BJ (cell line): ENCODE measurements around the gene PUS3. TPM values are rescaled to one million over a fixed set of nuclear protein-coding genes. Genes with fewer than 3 reads are reported as not detected.

Source experiments
- CTCF ChIA-PET: fragments of 350-600 bp; formaldehyde crosslinking; extraction: SDS; loops from one replicate; lab custom pipeline; 2021; ENCODE audit warnings: antibody characterized with exemption, inconsistent platforms; lab: Yijun Ruan, JAX
- POLR2A ChIA-PET: fragments of 300-600 bp; sonication (Branson Sonifier 250); formaldehyde crosslinking; extraction: SDS; loops from one replicate; lab custom pipeline; 2021; ENCODE audit warnings: antibody characterized with exemption; lab: Charles Lee
- DNase-seq: peaks from one replicate; pipeline ENCODE4 v3.0.0-alpha.2; 2011; ENCODE audit warnings: low read depth
- H3K27me3 ChIP-seq: 2 replicates; pipeline ENCODE4 v1.6.0; 2011; ENCODE audit warnings: low read length; ENCODE audit not compliant: control insufficient read depth, insufficient read depth
- H3K36me3 ChIP-seq: 2 replicates; pipeline ENCODE4 v1.5.1; 2011; ENCODE audit warnings: low read length; ENCODE audit not compliant: control insufficient read depth, insufficient read depth
- H3K4me3 ChIP-seq: 2 replicates; pipeline ENCODE4 v1.5.1; 2011; ENCODE audit warnings: low read depth, mild to moderate bottlenecking, control low read depth, low read length
- polyA plus RNA-seq: library from polyadenylated mRNA; depleted of rRNA; stranded (reverse); fragments of >200 nt; gene quantifications from 2 replicates; pipeline ENCODE4 v1.2.3, GENCODE V29; 2011
- TF ChIP-seq, protein P1 (sequence below): IDR thresholded peaks from 2 replicates; pipeline ENCODE4 v1.5.1; 2011; ENCODE audit warnings: low read depth, mild to moderate bottlenecking, control low read depth, inconsistent platforms, low read length, moderate library complexity; ENCODE audit not compliant: insufficient read depth

Gene PUS3
- polyA plus RNA-seq, 1 experiment: 4.1 TPM

DNA sequence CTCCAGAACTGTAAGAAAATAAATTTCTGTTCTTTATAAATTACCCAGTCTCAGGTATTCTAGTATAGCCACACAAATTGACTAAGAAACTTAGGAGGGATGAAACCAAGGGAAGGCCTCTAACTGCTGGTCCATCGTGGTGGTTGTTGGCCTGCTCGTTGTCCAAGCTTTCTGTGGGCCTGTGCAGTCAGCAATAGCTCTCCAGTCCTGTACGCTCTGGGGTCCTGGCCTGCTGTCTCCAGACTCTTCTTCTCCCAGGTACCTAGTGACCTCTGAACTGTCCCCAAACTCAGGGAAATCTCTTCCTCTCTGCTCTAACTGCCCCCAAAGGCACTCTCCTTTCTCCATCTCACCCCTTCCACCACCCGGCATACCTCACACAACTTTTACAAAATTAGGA is 37.1 kb upstream of the PUS3 start:
- CTCF ChIA-PET: interaction anchor here (1.5 to 4.7 kb wide), 5 partner anchors 12 to 253 kb away, joined by 3 to 40 read pairs (median 6); no protein-coding TSS in a partner anchor
- no peak for DNase-seq
- Histone ChIP-seq H3K27me3 (peaks cover 2% of the 10 kb centered on the region), H3K36me3 (no peaks in the 10 kb centered on the region), H3K4me3 (no peak overlapping the region)
- TF ChIP-seq, protein P1, sequence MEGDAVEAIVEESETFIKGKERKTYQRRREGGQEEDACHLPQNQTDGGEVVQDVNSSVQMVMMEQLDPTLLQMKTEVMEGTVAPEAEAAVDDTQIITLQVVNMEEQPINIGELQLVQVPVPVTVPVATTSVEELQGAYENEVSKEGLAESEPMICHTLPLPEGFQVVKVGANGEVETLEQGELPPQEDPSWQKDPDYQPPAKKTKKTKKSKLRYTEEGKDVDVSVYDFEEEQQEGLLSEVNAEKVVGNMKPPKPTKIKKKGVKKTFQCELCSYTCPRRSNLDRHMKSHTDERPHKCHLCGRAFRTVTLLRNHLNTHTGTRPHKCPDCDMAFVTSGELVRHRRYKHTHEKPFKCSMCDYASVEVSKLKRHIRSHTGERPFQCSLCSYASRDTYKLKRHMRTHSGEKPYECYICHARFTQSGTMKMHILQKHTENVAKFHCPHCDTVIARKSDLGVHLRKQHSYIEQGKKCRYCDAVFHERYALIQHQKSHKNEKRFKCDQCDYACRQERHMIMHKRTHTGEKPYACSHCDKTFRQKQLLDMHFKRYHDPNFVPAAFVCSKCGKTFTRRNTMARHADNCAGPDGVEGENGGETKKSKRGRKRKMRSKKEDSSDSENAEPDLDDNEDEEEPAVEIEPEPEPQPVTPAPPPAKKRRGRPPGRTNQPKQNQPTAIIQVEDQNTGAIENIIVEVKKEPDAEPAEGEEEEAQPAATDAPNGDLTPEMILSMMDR: no peak
- POLR2A ChIA-PET: no interaction called here

DNA sequence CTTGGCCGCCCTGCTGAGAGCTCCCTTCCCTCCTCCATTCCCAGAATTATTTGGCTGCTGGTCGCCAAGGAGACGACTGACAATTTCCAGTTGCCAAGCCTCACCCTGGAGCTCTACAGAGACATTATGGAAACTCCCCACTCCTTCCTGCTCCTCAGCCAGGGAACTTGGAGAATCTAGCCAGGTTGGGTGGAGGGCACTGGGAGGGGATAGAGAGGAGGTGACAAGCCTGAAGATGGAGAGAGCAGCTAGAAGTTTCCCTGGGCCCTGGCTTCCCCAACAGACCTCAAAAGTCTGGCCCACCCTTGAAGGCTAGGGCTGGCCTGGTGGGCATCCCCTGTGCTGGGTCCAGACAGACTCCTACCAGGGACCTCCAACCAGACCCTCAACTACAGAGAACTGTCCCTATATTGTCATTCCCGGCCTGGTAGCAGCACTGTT is 36.1 kb upstream of the PUS3 start:
- H3K27me3 ChIP-seq: peaks cover 2% of the 10 kb centered on the region
- ChIA-PET CTCF (interaction anchor here (1.5 to 3.3 kb wide), 4 partner anchors 11 to 255 kb away, joined by 3 to 11 read pairs (median 7); no protein-coding TSS in a partner anchor), POLR2A (no interaction called here)
- no peaks in the 10 kb centered on the region for H3K36me3 ChIP-seq
- no peak overlapping the region for H3K4me3 ChIP-seq
- TF ChIP-seq, protein P1: no peak
- no peak for DNase-seq

DNA sequence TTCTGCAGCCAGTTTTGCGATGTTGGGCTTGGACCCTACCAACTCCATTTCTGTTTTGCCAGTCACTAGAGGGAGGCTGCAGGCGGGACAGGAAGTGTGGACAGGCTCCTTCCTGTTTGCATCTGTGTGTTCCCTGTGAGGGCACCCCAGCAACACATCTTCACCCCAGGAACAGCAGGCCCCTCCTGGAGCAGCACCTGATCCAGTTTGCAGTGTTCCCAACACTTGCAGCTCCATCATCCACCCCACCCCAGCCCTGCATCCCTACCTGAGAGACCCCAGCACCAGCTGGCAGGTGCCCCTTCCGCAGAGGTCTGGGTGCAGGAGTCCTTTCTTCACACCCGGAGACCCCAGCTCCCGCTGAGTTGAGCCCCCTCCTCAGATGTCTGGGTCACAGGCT is 35.4 kb upstream of the PUS3 start:
- ChIA-PET CTCF (interaction anchor here (2.4 kb wide), 1 partner anchor 255 kb away, joined by 9 read pairs; no protein-coding TSS in a partner anchor), POLR2A (no interaction called here)
- peaks cover 2% of the 10 kb centered on the region for H3K27me3 ChIP-seq
- H3K36me3 ChIP-seq: no peaks in the 10 kb centered on the region
- DNase-seq: no peak
- no peak overlapping the region for H3K4me3 ChIP-seq
- TF ChIP-seq, protein P1: no peak

DNA sequence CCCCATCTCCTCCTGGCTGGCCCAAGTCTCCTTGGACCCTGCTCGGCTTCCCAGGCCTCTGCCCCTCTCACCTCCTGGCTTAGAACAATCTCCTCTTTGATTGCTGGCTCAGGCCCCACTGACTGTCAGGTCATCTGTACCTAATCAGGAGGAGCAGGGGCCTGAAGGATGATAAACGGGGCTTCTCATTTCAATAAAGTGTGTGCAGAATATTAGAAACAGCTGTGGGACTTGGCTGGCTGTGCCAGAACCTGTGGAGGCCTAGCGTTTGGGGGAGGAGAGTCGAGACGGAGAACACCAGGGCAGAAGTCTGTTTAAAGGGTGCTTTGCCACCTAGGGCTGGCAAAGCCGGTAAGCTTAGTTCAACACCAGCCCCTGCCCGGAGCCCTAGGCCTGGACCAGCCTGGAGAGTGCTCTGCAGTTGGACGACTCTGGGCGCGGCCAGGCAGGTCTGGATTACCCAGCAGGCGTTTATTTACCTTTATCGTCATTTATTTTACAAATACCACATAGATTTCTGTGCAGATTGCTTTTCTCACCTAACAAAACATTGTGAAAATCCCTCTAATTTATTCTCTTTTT is 32.7 kb upstream of the PUS3 start:
- no peaks in the 10 kb centered on the region for H3K36me3 ChIP-seq
- DNase-seq: no peak
- no peak overlapping the region for H3K4me3 ChIP-seq
- ChIA-PET POLR2A (no interaction called here), CTCF (interaction anchor here (1.1 kb wide), 1 partner anchor 13 kb away, joined by 7 read pairs; no protein-coding TSS in a partner anchor)
- TF ChIP-seq, protein P1: no peak
- H3K27me3 ChIP-seq: peaks cover 7% of the 10 kb centered on the region; the same call in 1 of the 2 replicates

DNA sequence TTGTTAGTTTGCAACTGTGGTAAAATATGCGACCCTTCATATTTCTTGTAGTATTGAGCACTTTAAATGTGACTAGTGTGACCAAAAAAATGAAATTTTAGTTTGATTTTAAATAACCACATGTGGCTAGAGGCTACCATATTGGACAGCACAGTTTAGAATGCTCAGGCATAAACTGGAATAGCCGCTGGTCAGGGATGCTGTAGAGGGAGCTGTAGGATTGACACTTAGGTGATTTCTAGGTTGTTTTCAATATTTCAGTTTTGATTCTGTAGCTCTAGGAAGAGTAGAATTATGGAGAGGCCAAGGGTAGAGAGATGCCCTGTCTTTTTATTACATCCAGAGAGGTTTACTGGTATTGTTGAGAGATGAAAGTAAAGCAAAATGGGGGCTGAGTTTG is 32.0 kb upstream of the PUS3 start:
- peaks cover 7% of the 10 kb centered on the region; the same call in 1 of the 2 replicates for H3K27me3 ChIP-seq
- POLR2A ChIA-PET: no interaction called here
- CTCF ChIA-PET: no interaction called here
- TF ChIP-seq, protein P1: no peak
- no peak for DNase-seq
- no peaks in the 10 kb centered on the region for H3K36me3 ChIP-seq
- no peak overlapping the region for H3K4me3 ChIP-seq
